Mesendoderm (in vitro differentiated cells): ENCODE data around the gene MZT1.
"Not testable (repeated sequence)": the region's sequence is repeated elsewhere in the genome, so short reads cannot be mapped to it uniquely, and the experiment has no call there.

Experiments used
- DNase-seq: peaks from one replicate; pipeline ENCODE4 v3.0.0; 2013
- H2AK5ac ChIP-seq: 2 replicates; pipeline ENCODE4 v1.6.1; 2013; ENCODE audit warnings: low read length, inconsistent platforms
- H2BK120ac ChIP-seq: 2 replicates; pipeline ENCODE4 v1.6.1; 2013; ENCODE audit warnings: low read depth, mild to moderate bottlenecking, low read length, moderate library complexity, mixed read lengths
- H2BK15ac ChIP-seq: replicated peaks from 2 replicates; pipeline ENCODE4 v1.6.1; 2013; ENCODE audit warnings: low read depth, mild to moderate bottlenecking, moderate library complexity
- H2BK5ac ChIP-seq: 2 replicates; pipeline ENCODE4 v1.6.1; 2013; ENCODE audit warnings: low read length, inconsistent platforms
- H3K18ac ChIP-seq: 2 replicates; pipeline ENCODE4 v1.6.1; 2013; ENCODE audit warnings: mild to moderate bottlenecking, low read length, mixed read lengths
- H3K23ac ChIP-seq: one replicate; pipeline ENCODE4 v1.6.1; 2013; ENCODE audit warnings: low read length
- H3K27ac ChIP-seq: 2 replicates; pipeline ENCODE4 v1.5.1; 2013; ENCODE audit warnings: low read depth, mild to moderate bottlenecking, inconsistent platforms, low read length, moderate library complexity
- H3K27me3 ChIP-seq: 2 replicates; pipeline ENCODE4 v1.6.1; 2013; ENCODE audit warnings: low read length, control low read depth, mild to moderate bottlenecking, inconsistent platforms; ENCODE audit not compliant: insufficient read depth, poor library complexity
- H3K36me3 ChIP-seq: 2 replicates; pipeline ENCODE4 v1.6.1; 2013; ENCODE audit warnings: low read length, inconsistent platforms; ENCODE audit not compliant: control insufficient read depth, insufficient read depth
- H3K4ac ChIP-seq: one replicate; pipeline ENCODE4 v1.6.1; 2013; ENCODE audit warnings: low read depth, mild to moderate bottlenecking, low read length, moderate library complexity
- H3K4me1 ChIP-seq: 2 replicates; pipeline ENCODE4 v1.6.1; 2013; ENCODE audit warnings: low read depth, low read length, inconsistent platforms; ENCODE audit not compliant: control insufficient read depth
- H3K4me2 ChIP-seq: 2 replicates; pipeline ENCODE4 v1.6.1; 2013; ENCODE audit warnings: low read length
- H3K4me3 ChIP-seq: 2 replicates; pipeline ENCODE4 v1.5.1; 2013; ENCODE audit warnings: mild to moderate bottlenecking, low read length
- H3K56ac ChIP-seq: one replicate; pipeline ENCODE4 v1.6.1; 2013; ENCODE audit warnings: low read length
- H3K79me1 ChIP-seq: 2 replicates; pipeline ENCODE4 v1.6.1; 2013; ENCODE audit warnings: low read length, inconsistent platforms
- H3K79me2 ChIP-seq: 2 replicates; pipeline ENCODE4 v1.6.1; 2013; ENCODE audit warnings: mild to moderate bottlenecking, low read length; ENCODE audit not compliant: control insufficient read depth, insufficient read depth
- H3K9ac ChIP-seq: 2 replicates; pipeline ENCODE4 v1.6.1; 2013; ENCODE audit warnings: low read length, inconsistent platforms
- H4K5ac ChIP-seq: one replicate; pipeline ENCODE4 v1.6.1; 2013; ENCODE audit warnings: low read length
- H4K8ac ChIP-seq: one replicate; pipeline ENCODE4 v1.6.1; 2013; ENCODE audit warnings: low read depth, mild to moderate bottlenecking, control low read depth, low read length, moderate library complexity
- WGBS: extraction: QIAGEN DNeasy Blood & Tissue Kit; methylation state at CpG from one replicate; pipeline ENCODE4 v1.1.7; 2013; ENCODE audit warnings: low lambda C conversion rate, missing lambda C conversion rate; ENCODE audit not compliant: insufficient coverage; ENCODE audit errors: extremely low coverage; 5-methylcytosine and 5-hydroxymethylcytosine counted together

MZT1 gene

GRCh38 chr13:72726726-72727416 lies 558 bp downstream of the MZT1 start:
- Histone ChIP-seq H4K5ac (no peak overlapping the region), H3K56ac (peak overlapping the region; percentile 99), H3K4me3 (peak overlapping the region; percentile 91), H2BK120ac (no peak overlapping the region), H3K27ac (peak overlapping the region; percentile 74), H3K79me2 (peaks cover 40% of the 10 kb centered on the region), H3K79me1 (peaks cover 10% of the 10 kb centered on the region), H3K4me1 (no peaks in the 10 kb centered on the region), H3K4ac (peak overlapping the region; percentile 22), H3K9ac (peak overlapping the region; percentile 95), H3K36me3 (no peaks in the 10 kb centered on the region), H2BK15ac (no peak overlapping the region), H3K23ac (peak overlapping the region; percentile 39), H3K4me2 (peak overlapping the region; percentile 82), H4K8ac (no peak overlapping the region), H3K18ac (peak overlapping the region; percentile 86), H2BK5ac (peak overlapping the region; percentile 46), H2AK5ac (no peak overlapping the region), H3K27me3 (no peaks in the 10 kb centered on the region)
- DNase-seq = peak; percentile 21
- WGBS = no CpG with 5 or more reads among the region's 49 CpGs

GRCh38 chr13:72726185-72726584 lies 1.2 kb downstream of the MZT1 start:
- not testable (repeated sequence) for H3K27me3 ChIP-seq, H3K36me3 ChIP-seq, H2BK15ac ChIP-seq, H4K8ac ChIP-seq, H2BK5ac ChIP-seq, H3K4ac ChIP-seq, H2BK120ac ChIP-seq, H3K23ac ChIP-seq, H2AK5ac ChIP-seq, H4K5ac ChIP-seq, H3K4me1 ChIP-seq, H3K27ac ChIP-seq, H3K18ac ChIP-seq, DNase-seq, H3K4me3 ChIP-seq
- Histone ChIP-seq H3K79me2 (peaks cover 44% of the 10 kb centered on the region), H3K4me2 (peak overlapping the region; percentile 48), H3K56ac (peak overlapping the region; percentile 17), H3K9ac (peak overlapping the region; percentile 56), H3K79me1 (peaks cover 14% of the 10 kb centered on the region)
- WGBS = no CpG with 5 or more reads among the region's 15 CpGs

DNA sequence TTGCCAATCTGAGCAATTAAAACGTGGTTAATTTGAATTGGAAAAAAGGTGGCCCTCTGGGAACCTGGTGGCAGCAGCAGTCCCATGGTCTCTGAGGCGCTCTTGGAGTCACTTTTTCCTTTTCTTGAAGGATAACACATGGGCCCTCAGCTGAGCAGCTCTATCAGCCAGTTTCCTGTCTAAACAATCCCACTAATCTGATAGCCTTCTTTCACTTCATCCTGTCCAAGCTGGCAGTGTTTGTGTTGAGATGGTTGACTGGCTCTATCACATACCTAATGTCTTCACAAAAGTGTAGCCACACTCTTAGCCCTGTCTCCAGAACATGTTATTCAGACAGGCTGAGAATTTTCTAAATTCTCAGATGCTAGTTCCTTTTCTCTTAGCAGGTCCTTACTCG lies 10.7 kb downstream of the MZT1 start:
- no peak overlapping the region for H3K56ac ChIP-seq
- no peak overlapping the region for H4K5ac ChIP-seq
- H3K27me3 ChIP-seq = no peaks in the 10 kb centered on the region
- H3K9ac ChIP-seq = no peak overlapping the region
- H3K18ac ChIP-seq = no peak overlapping the region
- no peak overlapping the region for H2AK5ac ChIP-seq
- no peak overlapping the region for H3K23ac ChIP-seq
- H3K4me1 ChIP-seq = no peaks in the 10 kb centered on the region
- no peak overlapping the region for H3K4me3 ChIP-seq
- no peak overlapping the region for H2BK15ac ChIP-seq
- WGBS = no CpG with 5 or more reads among the region's 3 CpGs
- H3K79me1 ChIP-seq = peaks cover 8% of the 10 kb centered on the region
- no peak overlapping the region for H2BK120ac ChIP-seq
- peaks cover 10% of the 10 kb centered on the region for H3K79me2 ChIP-seq
- H3K27ac ChIP-seq = no peak overlapping the region
- H3K4me2 ChIP-seq = no peak overlapping the region
- no peak overlapping the region for H2BK5ac ChIP-seq
- no peak overlapping the region for H3K4ac ChIP-seq
- H4K8ac ChIP-seq = no peak overlapping the region
- no peak for DNase-seq
- no peaks in the 10 kb centered on the region for H3K36me3 ChIP-seq

DNA sequence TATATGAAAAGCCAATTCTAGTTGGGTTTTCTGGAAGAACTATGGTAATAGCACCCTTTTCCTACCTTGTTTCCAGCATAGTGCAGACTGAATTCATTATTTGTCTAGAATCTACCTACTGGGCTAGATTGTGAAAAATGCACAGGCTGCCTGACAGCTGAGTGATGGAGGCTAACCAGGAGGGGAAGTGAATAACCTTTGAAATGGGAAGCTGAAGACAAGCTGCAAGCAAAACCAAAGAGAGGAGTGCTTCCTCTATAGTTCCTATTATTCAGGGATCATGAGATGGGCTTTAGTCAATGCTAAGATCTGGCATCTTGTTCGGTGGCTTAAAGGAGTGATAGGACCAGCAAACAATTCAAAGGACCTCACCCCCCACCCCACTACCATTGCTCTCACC lies 26.9 kb downstream of the MZT1 start:
- Histone ChIP-seq H2BK120ac (no peak overlapping the region), H3K9ac (no peak overlapping the region), H2BK5ac (no peak overlapping the region), H3K4me1 (no peaks in the 10 kb centered on the region), H4K8ac (no peak overlapping the region), H2BK15ac (no peak overlapping the region), H3K79me1 (no peaks in the 10 kb centered on the region), H3K27me3 (no peaks in the 10 kb centered on the region), H3K36me3 (no peaks in the 10 kb centered on the region), H3K56ac (no peak overlapping the region), H3K23ac (no peak overlapping the region), H3K4me3 (no peak overlapping the region), H3K27ac (no peak overlapping the region), H3K79me2 (no peaks in the 10 kb centered on the region), H3K18ac (no peak overlapping the region), H2AK5ac (no peak overlapping the region), H4K5ac (no peak overlapping the region), H3K4me2 (no peak overlapping the region), H3K4ac (no peak overlapping the region)
- no peak for DNase-seq
- no CpG with 5 or more reads among the region's 1 CpG for WGBS

- no peaks in the 10 kb centered on the region for H3K4me1 ChIP-seq
- H4K5ac ChIP-seq = no peak overlapping the region
- H3K56ac ChIP-seq = no peak overlapping the region
- no peak overlapping the region for H2BK15ac ChIP-seq
- H3K4me3 ChIP-seq = no peak overlapping the region
- H3K4me2 ChIP-seq = no peak overlapping the region
- H3K23ac ChIP-seq = no peak overlapping the region
- H3K27ac ChIP-seq = no peak overlapping the region
- H4K8ac ChIP-seq = no peak overlapping the region
- H3K79me1 ChIP-seq = no peaks in the 10 kb centered on the region
- H3K36me3 ChIP-seq = no peaks in the 10 kb centered on the region
- H3K18ac ChIP-seq = no peak overlapping the region
- H3K9ac ChIP-seq = no peak overlapping the region
- no peak for DNase-seq
- H3K27me3 ChIP-seq = no peaks in the 10 kb centered on the region
- no peaks in the 10 kb centered on the region for H3K79me2 ChIP-seq
- no peak overlapping the region for H2BK120ac ChIP-seq
- no peak overlapping the region for H3K4ac ChIP-seq
- no CpG with 5 or more reads among the region's 2 CpGs for WGBS
- no peak overlapping the region for H2AK5ac ChIP-seq
- H2BK5ac ChIP-seq = no peak overlapping the region
Observed at GRCh38 chr13:72698164-72698563, 29.3 kb downstream of the MZT1 start.

GRCh38 chr13:72696579-72696978 lies 30.9 kb downstream of the MZT1 start:
- no peak overlapping the region for H2BK120ac ChIP-seq
- WGBS = no CpG with 5 or more reads among the region's 1 CpG
- H2BK15ac ChIP-seq = no peak overlapping the region
- H4K5ac ChIP-seq = no peak overlapping the region
- no peak overlapping the region for H4K8ac ChIP-seq
- H3K4me1 ChIP-seq = no peaks in the 10 kb centered on the region
- H3K4me2 ChIP-seq = no peak overlapping the region
- no peaks in the 10 kb centered on the region for H3K79me1 ChIP-seq
- H3K56ac ChIP-seq = no peak overlapping the region
- no peaks in the 10 kb centered on the region for H3K79me2 ChIP-seq
- H3K9ac ChIP-seq = no peak overlapping the region
- no peak overlapping the region for H3K4ac ChIP-seq
- no peaks in the 10 kb centered on the region for H3K27me3 ChIP-seq
- no peak overlapping the region for H3K27ac ChIP-seq
- no peak overlapping the region for H2BK5ac ChIP-seq
- H3K36me3 ChIP-seq = no peaks in the 10 kb centered on the region
- H2AK5ac ChIP-seq = no peak overlapping the region
- H3K4me3 ChIP-seq = no peak overlapping the region
- DNase-seq = no peak
- no peak overlapping the region for H3K18ac ChIP-seq
- H3K23ac ChIP-seq = no peak overlapping the region
